GM23338 (cell line): ENCODE results near the gene CUEDC2. TPM values are rescaled to one million over a fixed set of nuclear protein-coding genes. Genes with fewer than 3 reads are reported as not detected.
"Not testable (repeated sequence)": the region's sequence is repeated elsewhere in the genome, so short reads cannot be mapped to it uniquely, and the experiment has no call there.

Source experiments
- ATAC-seq: fragments of 200-7000 bp; cut with Tn5 transposase; 3 replicates; pipeline ENCODE4 v1.9.1; 2020
- DNase-seq: peaks from one replicate; pipeline ENCODE4 v3.0.0-alpha.2; 2015; ENCODE audit warnings: low spot score
- H2AFZ ChIP-seq: fragments of 200-600 bp; sonication (generic); 2 replicates; pipeline ENCODE4 v1.8.0; 2016; ENCODE audit warnings: antibody characterized with exemption, mild to moderate bottlenecking, moderate library complexity
- H3F3A ChIP-seq: fragments of 200-600 bp; sonication (generic); replicated peaks from 2 replicates; pipeline ENCODE4 v1.8.0; 2017; ENCODE audit warnings: antibody characterized with exemption, mixed run types, low read depth
- H3K27ac ChIP-seq: fragments of 200-600 bp; sonication (generic); 2 replicates; pipeline ENCODE4 v1.6.1; 2016; ENCODE audit warnings: low read depth
- H3K27me3 ChIP-seq: fragments of 200-600 bp; sonication (generic); 2 replicates; pipeline ENCODE4 v1.8.0; 2016; ENCODE audit warnings: mild to moderate bottlenecking, mixed run types, moderate library complexity; ENCODE audit not compliant: insufficient read depth
- H3K36me3 ChIP-seq: fragments of 200-600 bp; sonication (generic); 2 replicates; pipeline ENCODE4 v1.8.0; 2016; ENCODE audit warnings: mild to moderate bottlenecking; ENCODE audit not compliant: insufficient read depth
- H3K4me1 ChIP-seq: fragments of 200-600 bp; sonication (generic); 2 replicates; pipeline ENCODE4 v1.8.0; 2016; ENCODE audit warnings: mild to moderate bottlenecking, moderate library complexity; ENCODE audit not compliant: insufficient read depth
- H3K4me2 ChIP-seq: fragments of 200-600 bp; sonication (generic); 2 replicates; pipeline ENCODE4 v1.7.1; 2017; ENCODE audit warnings: mixed run types
- H3K4me3 ChIP-seq: fragments of 200-600 bp; sonication (generic); 2 replicates; pipeline ENCODE4 v1.6.1; 2016; ENCODE audit warnings: mixed run types
- H3K79me2 ChIP-seq: fragments of 200-600 bp; sonication (generic); replicated peaks from 2 replicates; pipeline ENCODE4 v1.8.0; 2017; ENCODE audit warnings: mild to moderate bottlenecking; ENCODE audit not compliant: insufficient read depth
- H3K9me2 ChIP-seq: fragments of 200-600 bp; sonication (generic); 2 replicates; pipeline ENCODE4 v1.8.0; 2017; ENCODE audit not compliant: insufficient read depth
- H4K20me1 ChIP-seq: fragments of 200-600 bp; sonication (generic); replicated peaks from 2 replicates; pipeline ENCODE4 v1.8.0; 2017; ENCODE audit warnings: mild to moderate bottlenecking; ENCODE audit not compliant: insufficient read depth
- H3K27ac Mint-ChIP-seq: 2 replicates; pipeline ENCODE4 v1.8.0; 2020; ENCODE audit warnings: inconsistent platforms, mild to moderate bottlenecking, moderate library complexity, mixed read lengths
- H3K27me3 Mint-ChIP-seq: 3 replicates; pipeline ENCODE4 v1.8.0; 2022; ENCODE audit warnings: low read depth, mild to moderate bottlenecking, moderate library complexity, mixed read lengths, inconsistent platforms; ENCODE audit not compliant: insufficient read depth, poor library complexity
- H3K36me3 Mint-ChIP-seq: 3 replicates; pipeline ENCODE4 v1.8.0; 2021; ENCODE audit warnings: low read depth, mild to moderate bottlenecking, inconsistent platforms, moderate library complexity, mixed read lengths
- H3K4me1 Mint-ChIP-seq: 3 replicates; pipeline ENCODE4 v1.8.0; 2020; ENCODE audit warnings: mild to moderate bottlenecking, inconsistent platforms, mixed read lengths
- H3K4me3 Mint-ChIP-seq: 3 replicates; pipeline ENCODE4 v1.8.0; 2021; ENCODE audit warnings: moderate library complexity, mild to moderate bottlenecking, inconsistent platforms, mixed read lengths
- H3K9me3 Mint-ChIP-seq: 3 replicates; pipeline ENCODE4 v1.8.0; 2020; ENCODE audit warnings: moderate library complexity, mild to moderate bottlenecking, inconsistent platforms, mixed read lengths
- CREB1 ChIP-seq: fragments of 250-450 bp; sonication (Bioruptor Pico); IDR thresholded peaks from 2 replicates; pipeline ENCODE4 v1.5.0; 2020; ENCODE audit warnings: low read depth, mild to moderate bottlenecking, moderate library complexity
- CTCF ChIP-seq, 2 experiments: fragments of 200-600 bp in 1 of 2; sonication (generic) in 1 of 2; conservative IDR thresholded peaks; 2 replicates each; pipeline versions ENCODE4 v1.5.1 to v1.6.1; 2016 to 2017; ENCODE audit warnings: antibody characterized with exemption in 2 of 2, low read depth in 2 of 2, mild to moderate bottlenecking in 2 of 2, moderate library complexity in 1 of 2
- ETS1 ChIP-seq: IDR thresholded peaks from 2 replicates; pipeline ENCODE4 v1.6.1; 2016; ENCODE audit warnings: antibody characterized with exemption
- EZH2 ChIP-seq: fragments of 200-600 bp; sonication (generic); IDR thresholded peaks from one replicate; pipeline ENCODE4 v1.8.0; 2017; ENCODE audit warnings: antibody characterized with exemption, mild to moderate bottlenecking, low read depth; ENCODE audit not compliant: unreplicated experiment
- EZH2phosphoT487 ChIP-seq: fragments of 200-600 bp; sonication (generic); IDR thresholded peaks from one replicate; pipeline ENCODE4 v1.8.1; 2018; ENCODE audit warnings: antibody characterized with exemption; ENCODE audit not compliant: unreplicated experiment
- NANOG ChIP-seq: IDR thresholded peaks from 2 replicates; pipeline ENCODE4 v1.6.1; 2016; ENCODE audit warnings: antibody characterized with exemption, borderline replicate concordance
- POLR2AphosphoS5 ChIP-seq: IDR thresholded peaks from 2 replicates; pipeline ENCODE4 v1.6.1; 2016; ENCODE audit warnings: antibody characterized with exemption, low read depth
- REST ChIP-seq: IDR thresholded peaks from one replicate; pipeline ENCODE4 v1.6.1; 2018; ENCODE audit warnings: antibody characterized with exemption; ENCODE audit not compliant: unreplicated experiment
- STAT1 ChIP-seq: IDR thresholded peaks from one replicate; pipeline ENCODE4 v1.6.1; 2016; ENCODE audit warnings: antibody characterized with exemption; ENCODE audit not compliant: unreplicated experiment
- ZNF114 ChIP-seq: fragments of 250-450 bp; sonication (Bioruptor Pico); IDR thresholded peaks from 2 replicates; pipeline ENCODE4 v1.5.0; 2020; ENCODE audit warnings: mild to moderate bottlenecking, moderate library complexity
- ZNF331 ChIP-seq: fragments of 250-450 bp; sonication (Bioruptor Pico); IDR thresholded peaks from 2 replicates; pipeline ENCODE4 v1.5.0; 2020; ENCODE audit warnings: low read depth, mild to moderate bottlenecking, moderate library complexity
- polyA plus RNA-seq: library from polyadenylated mRNA; unstranded; fragments of >200 nt; fragmentation: Nextera tagmentation; extraction: Ambion mirVana; gene quantifications from 2 replicates; pipeline ENCODE4 v1.2.1, GENCODE V29; 2016
- total RNA-seq: library from RNA; depleted of rRNA; stranded (reverse); fragments of >200 nt; shearing (Covaris generic); gene quantifications from 2 replicates; pipeline ENCODE4 v1.2.3, GENCODE V29; 2014

Gene CUEDC2
- total and polyA plus RNA-seq, 2 experiments from 2014 or later, result 39.2 to 47.3 TPM

GRCh38 chr10:102454662-102455487, 22.5 kb upstream of the CUEDC2 start:
- peak overlapping the region; percentile 45; the same call in 1 of the 3 replicates for H3K4me3 Mint-ChIP-seq
- not testable (repeated sequence) for ATAC-seq, H2AFZ ChIP-seq, H3K9me3 Mint-ChIP-seq, H3K9me2 ChIP-seq, H3K27me3 ChIP-seq
- peaks cover 33% of the 10 kb centered on the region for H3K79me2 ChIP-seq
- DNase-seq, result peak; percentile 31
- peaks cover 40% of the 10 kb centered on the region for H3K4me1 ChIP-seq
- peak; percentile 45; the same call in 1 of the 2 replicates for TF ChIP-seq NANOG
- peaks cover 38% of the 10 kb centered on the region for H3F3A ChIP-seq
- H3K36me3 Mint-ChIP-seq, result peaks cover 38% of the 10 kb centered on the region
- H3K4me2 ChIP-seq, result peak overlapping the region; percentile 68
- H3K4me3 ChIP-seq, result peak overlapping the region; percentile 39
- peaks cover 12% of the 10 kb centered on the region for H3K36me3 ChIP-seq
- H3K4me1 Mint-ChIP-seq, result peaks cover 51% of the 10 kb centered on the region
- peak overlapping the region; percentile 95 for H3K27ac Mint-ChIP-seq
- peaks cover 11% of the 10 kb centered on the region for H4K20me1 ChIP-seq
- H3K27me3 Mint-ChIP-seq, result peaks cover 24% of the 10 kb centered on the region
- H3K27ac ChIP-seq, result peak overlapping the region; percentile 86

GRCh38 chr10:102453502-102453901, 21.1 kb upstream of the CUEDC2 start:
- DNase-seq (no peak), ATAC-seq (no peak)
- H3K36me3 Mint-ChIP-seq, result peaks cover 38% of the 10 kb centered on the region
- H3K4me1 Mint-ChIP-seq, result peaks cover 55% of the 10 kb centered on the region
- H3K27ac Mint-ChIP-seq, result peak overlapping the region; percentile 56; the same call in 1 of the 2 replicates
- no peaks in the 10 kb centered on the region for H3K27me3 ChIP-seq
- peak overlapping the region; percentile 68 for H3K4me2 ChIP-seq
- no peaks in the 10 kb centered on the region; the same call in 2 of the 3 replicates for H3K9me3 Mint-ChIP-seq
- H3K79me2 ChIP-seq, result peaks cover 33% of the 10 kb centered on the region
- H3K9me2 ChIP-seq, result no peaks in the 10 kb centered on the region
- peak overlapping the region; percentile 86 for H3K27ac ChIP-seq
- no peak overlapping the region for H3K4me3 ChIP-seq
- peaks cover 42% of the 10 kb centered on the region for H3F3A ChIP-seq
- peaks cover 49% of the 10 kb centered on the region for H3K4me1 ChIP-seq
- H2AFZ ChIP-seq, result no peak overlapping the region
- H3K27me3 Mint-ChIP-seq, result peaks cover 27% of the 10 kb centered on the region
- H4K20me1 ChIP-seq, result peaks cover 11% of the 10 kb centered on the region
- peak overlapping the region; percentile 24; the same call in 1 of the 3 replicates for H3K4me3 Mint-ChIP-seq
- TF ChIP-seq STAT1, result no peak
- H3K36me3 ChIP-seq, result peaks cover 12% of the 10 kb centered on the region

GRCh38 chr10:102452672-102453340, 20.4 kb upstream of the CUEDC2 start:
- Mint-ChIP-seq H3K9me3 (no peaks in the 10 kb centered on the region; the same call in 2 of the 3 replicates), H3K27ac (peak overlapping the region; percentile 61), H3K4me1 (peaks cover 53% of the 10 kb centered on the region), H3K36me3 (peaks cover 38% of the 10 kb centered on the region), H3K4me3 (peak overlapping the region; percentile 37; the same call in 1 of the 3 replicates), H3K27me3 (peaks cover 27% of the 10 kb centered on the region)
- Histone ChIP-seq H3K79me2 (peaks cover 33% of the 10 kb centered on the region), H3K27ac (peak overlapping the region; percentile 86; the same call in 1 of the 2 replicates), H3F3A (peaks cover 38% of the 10 kb centered on the region), H3K4me2 (peak overlapping the region; percentile 68), H3K4me3 (no peak overlapping the region), H3K27me3 (no peaks in the 10 kb centered on the region), H3K9me2 (no peaks in the 10 kb centered on the region), H2AFZ (no peak overlapping the region), H3K36me3 (peaks cover 12% of the 10 kb centered on the region), H3K4me1 (peaks cover 51% of the 10 kb centered on the region), H4K20me1 (peaks cover 11% of the 10 kb centered on the region)
- DNase-seq (no peak), ATAC-seq (no peak)
- TF ChIP-seq ZNF114 (CRISPR knock-in tag), result no peak
- TF ChIP-seq ZNF331, result no peak
- no peak for TF ChIP-seq REST
- TF ChIP-seq CREB1 (CRISPR knock-in tag), result no peak
- no peak for TF ChIP-seq POLR2AphosphoS5
- no peak for TF ChIP-seq EZH2phosphoT487
- TF ChIP-seq CTCF (conservative IDR thresholded peaks at IDR 0.05; ENCODE audit: low read depth in 2 of 2), result no peak
- no peak for TF ChIP-seq EZH2
- no peak for TF ChIP-seq NANOG
- TF ChIP-seq ETS1, result no peak
